Common myeloid progenitor, CD34-positive (primary cell): ENCODE measurements around the gene CARMIL1.

ENCODE experiments used
- CTCF ChIA-PET: fragments of 350-600 bp; sonication (Branson Sonifier 250); formaldehyde crosslinking; loops from one replicate; lab custom pipeline; 2021; ENCODE audit warnings: antibody characterized with exemption; lab: Charles Lee
- POLR2A ChIA-PET: fragments of 350-600 bp; sonication (Branson Sonifier 250); formaldehyde crosslinking; loops from one replicate; lab custom pipeline; 2021; ENCODE audit warnings: antibody characterized with exemption; lab: Charles Lee
- DNase-seq, 3 donors: peaks; one replicate each; pipeline versions ENCODE4 v3.0.0 to v3.0.0-alpha.2; 2013
- H3K27ac ChIP-seq, 2 experiments: 1 replicate in 1 of 2; 2 replicates in 1 of 2; pipeline ENCODE4 v1.7.0; 2013; ENCODE audit warnings: inconsistent platforms in 2 of 2, low read length in 2 of 2, mild to moderate bottlenecking in 2 of 2, low read depth in 1 of 2, moderate library complexity in 1 of 2; ENCODE audit not compliant: severe bottlenecking in 2 of 2, insufficient read depth in 1 of 2, poor library complexity in 1 of 2
- H3K27me3 ChIP-seq, 5 experiments: replicated peaks in 2 of 5; 1 replicate in 3 of 5; 2 replicates in 2 of 5; pipeline versions ENCODE4 v1.6.1 to v1.7.0; 2013; ENCODE audit warnings: low read length in 4 of 5, mild to moderate bottlenecking in 2 of 5, moderate library complexity in 2 of 5, inconsistent platforms in 1 of 5; ENCODE audit not compliant: insufficient read depth in 5 of 5, control insufficient read depth in 4 of 5
- H3K36me3 ChIP-seq, 4 experiments: 1 replicate in 2 of 4; 2 replicates in 2 of 4; pipeline versions ENCODE4 v1.6.1 to v1.7.0; 2013; ENCODE audit warnings: low read length in 3 of 4, control low read depth in 1 of 4, mild to moderate bottlenecking in 1 of 4; ENCODE audit not compliant: control insufficient read depth in 4 of 4, insufficient read depth in 4 of 4
- H3K4me1 ChIP-seq, 4 experiments: 1 replicate in 3 of 4; 2 replicates in 1 of 4; pipeline versions ENCODE4 v1.6.1 to v1.7.1; 2013; ENCODE audit warnings: low read length in 3 of 4, mild to moderate bottlenecking in 3 of 4, control low read depth in 1 of 4, inconsistent platforms in 1 of 4, moderate library complexity in 1 of 4; ENCODE audit not compliant: control insufficient read depth in 4 of 4, insufficient read depth in 4 of 4; ENCODE audit errors: control extremely low read depth in 1 of 4
- H3K4me3 ChIP-seq, 7 experiments: 1 replicate in 4 of 7; 2 replicates in 3 of 7; pipeline versions ENCODE4 v1.5.1 to v1.7.0; 2013; ENCODE audit warnings: mild to moderate bottlenecking in 7 of 7, low read length in 6 of 7, moderate library complexity in 6 of 7, inconsistent platforms in 2 of 7, low read depth in 2 of 7, control low read depth in 1 of 7; ENCODE audit not compliant: insufficient read depth in 4 of 7, control insufficient read depth in 1 of 7; ENCODE audit errors: extremely low read depth in 1 of 7
- H3K9me3 ChIP-seq, 5 experiments: 1 replicate in 4 of 5; 2 replicates in 1 of 5; pipeline versions ENCODE4 v1.6.1 to v1.7.1; 2013; ENCODE audit warnings: low read length in 4 of 5, mild to moderate bottlenecking in 2 of 5, inconsistent platforms in 1 of 5, low read depth in 1 of 5, moderate library complexity in 1 of 5; ENCODE audit not compliant: control insufficient read depth in 4 of 5, insufficient read depth in 2 of 5; ENCODE audit errors: control extremely low read depth in 1 of 5
- WGBS: methylation state at CpG from one replicate; pipeline ENCODE4 v1.1.5; 2013; ENCODE audit not compliant: insufficient coverage; 5-methylcytosine and 5-hydroxymethylcytosine counted together

Gene CARMIL1

DNA sequence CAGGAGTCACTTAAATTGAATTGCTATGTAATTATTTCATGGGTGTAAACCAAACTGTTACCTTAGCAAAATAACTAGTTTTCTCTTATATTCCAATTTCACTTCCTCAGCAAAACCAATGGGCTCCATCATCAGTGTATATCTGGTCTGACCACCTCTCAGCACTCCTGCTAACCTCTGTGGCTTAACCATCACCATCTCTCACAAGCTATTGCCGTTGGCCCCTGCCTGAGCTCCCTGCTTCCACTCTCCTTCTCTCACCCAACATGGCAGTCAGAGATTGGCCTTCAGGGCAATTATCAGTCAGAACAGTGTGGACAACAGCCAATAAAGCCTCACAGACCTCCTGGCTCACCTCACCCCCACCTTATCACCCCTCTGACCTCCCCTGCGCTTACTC lies 124.0 kb downstream of the CARMIL1 start:
- Histone ChIP-seq H3K27ac (no peak overlapping the region), H3K9me3 (no peaks in the 10 kb centered on the region), H3K4me1 (peaks cover 19 to 32% (median 22%) of the 10 kb centered on the region in 4 experiments), H3K27me3 (no peaks in the 10 kb centered on the region), H3K4me3 (no peak overlapping the region), H3K36me3 (no peaks in the 10 kb centered on the region)
- POLR2A ChIA-PET = no interaction called here
- CTCF ChIA-PET = interaction anchor here (1.2 to 1.3 kb wide), 2 partner anchors 11 to 22 kb away, joined by 3 to 4 read pairs; no protein-coding TSS in a partner anchor
- WGBS = 100% methylated on average over 2 of the region's 2 CpGs
- DNase-seq = no peak

DNA sequence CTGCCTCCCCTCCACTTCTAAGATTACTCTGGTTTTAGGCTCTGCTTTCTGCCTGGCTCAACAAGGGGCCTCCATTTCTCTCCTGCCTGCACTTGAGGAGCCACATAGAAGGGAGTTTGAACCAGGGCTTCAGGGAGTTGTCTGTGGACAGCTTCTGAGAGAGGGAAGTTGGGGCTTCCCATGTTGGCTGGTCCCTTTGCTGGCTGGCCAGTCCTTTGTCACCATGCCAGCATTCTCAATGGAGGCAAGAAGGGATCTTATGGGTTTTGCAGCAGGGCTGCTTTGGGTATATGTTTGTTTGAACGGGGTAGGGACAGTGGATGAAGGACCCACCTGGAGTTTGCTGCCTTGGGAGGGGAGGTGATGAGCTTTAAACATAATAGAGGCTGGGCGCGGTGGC lies 124.9 kb downstream of the CARMIL1 start:
- no peak overlapping the region for H3K27ac ChIP-seq
- peak overlapping the region in 1 of 7 experiments; percentile 0 for H3K4me3 ChIP-seq
- no peaks in the 10 kb centered on the region for H3K9me3 ChIP-seq
- DNase-seq = peak in 2 of 3 donors; percentile 24 to 28
- H3K36me3 ChIP-seq = no peaks in the 10 kb centered on the region
- WGBS = 100% methylated on average over 1 of the region's 3 CpGs
- peaks cover 19 to 32% (median 22%) of the 10 kb centered on the region in 4 experiments for H3K4me1 ChIP-seq
- CTCF ChIA-PET = interaction anchor here (0.9 to 1.5 kb wide), 4 partner anchors 8 to 126 kb away, joined by 3 to 4 read pairs (median 3); no protein-coding TSS in a partner anchor
- no peaks in the 10 kb centered on the region for H3K27me3 ChIP-seq
- POLR2A ChIA-PET = no interaction called here

DNA sequence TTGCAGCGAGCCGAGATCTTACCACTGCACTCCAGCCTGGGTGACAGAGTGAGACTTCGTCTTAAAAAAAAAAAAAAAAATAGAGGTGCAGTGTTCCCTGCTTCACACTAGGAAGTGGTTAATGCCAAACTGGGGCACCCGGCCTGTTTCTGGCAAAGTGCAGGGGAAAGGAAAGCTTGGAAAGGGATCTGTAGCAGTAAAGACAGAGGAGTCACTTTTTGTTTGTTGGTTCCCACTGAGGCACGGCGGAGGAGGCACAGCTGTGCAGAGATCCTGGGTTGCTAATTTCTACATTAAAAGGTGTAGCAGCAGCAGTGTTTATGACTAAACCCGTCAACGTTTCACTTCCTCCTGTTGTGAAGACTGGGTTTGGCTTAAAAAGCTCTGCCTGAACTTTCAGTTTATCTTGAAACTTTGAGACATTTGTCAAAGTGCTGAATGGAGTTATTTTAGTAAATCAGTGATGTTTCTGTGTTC lies 125.6 kb downstream of the CARMIL1 start:
- WGBS = 3% methylated on average over 5 of the region's 8 CpGs
- Histone ChIP-seq H3K9me3 (no peaks in the 10 kb centered on the region), H3K4me3 (peak overlapping the region in 6 of 7 experiments; percentile 39 to 65 (median 52)), H3K27me3 (no peaks in the 10 kb centered on the region), H3K36me3 (no peaks in the 10 kb centered on the region), H3K27ac (peak overlapping the region; percentile 35 to 70), H3K4me1 (peaks cover 19 to 32% (median 22%) of the 10 kb centered on the region in 4 experiments)
- ChIA-PET CTCF (interaction anchor here (0.8 to 1.8 kb wide), 5 partner anchors 8 to 126 kb away, joined by 3 to 7 read pairs (median 3); no protein-coding TSS in a partner anchor), POLR2A (interaction anchor here (0.6 kb wide), 1 partner anchor 166 kb away, joined by 4 read pairs; no protein-coding TSS in a partner anchor)
- peak; percentile 38 to 82 (median 68) for DNase-seq

DNA sequence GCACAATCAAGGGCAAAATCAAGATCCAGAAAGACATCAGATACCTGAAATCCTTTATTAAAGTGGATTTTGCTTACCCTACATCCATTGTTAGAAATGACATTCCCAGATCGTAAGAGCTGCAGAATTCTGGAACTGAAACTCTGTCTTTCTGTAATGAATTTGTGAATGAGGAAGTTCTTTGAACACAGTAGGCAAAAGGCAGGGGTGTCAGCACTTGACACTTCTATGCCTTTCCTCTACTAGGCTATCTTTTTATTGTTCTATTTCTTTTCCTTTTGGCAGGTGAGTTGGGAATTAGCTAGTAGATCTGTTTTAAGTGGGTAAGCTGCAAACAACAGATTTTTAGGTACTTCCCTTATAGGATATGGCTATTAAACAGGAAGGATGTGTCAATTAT lies 126.3 kb downstream of the CARMIL1 start:
- Histone ChIP-seq H3K9me3 (no peaks in the 10 kb centered on the region), H3K4me3 (peak overlapping the region in 6 of 7 experiments; percentile 39 to 65 (median 52)), H3K27me3 (no peaks in the 10 kb centered on the region), H3K36me3 (no peaks in the 10 kb centered on the region), H3K27ac (peak overlapping the region; percentile 35 to 70), H3K4me1 (peaks cover 19 to 36% (median 26%) of the 10 kb centered on the region in 4 experiments)
- DNase-seq = peak; percentile 19 to 74 (median 56)
- WGBS = no CpG with 5 or more reads among the region's 1 CpG
- CTCF ChIA-PET = interaction anchor here (0.8 to 1.8 kb wide), 4 partner anchors 21 to 126 kb away, joined by 3 to 7 read pairs (median 3); partner anchors contain the start of gene CARMIL1
- POLR2A ChIA-PET = interaction anchor here (0.6 kb wide), 1 partner anchor 167 kb away, joined by 4 read pairs; no protein-coding TSS in a partner anchor

DNA sequence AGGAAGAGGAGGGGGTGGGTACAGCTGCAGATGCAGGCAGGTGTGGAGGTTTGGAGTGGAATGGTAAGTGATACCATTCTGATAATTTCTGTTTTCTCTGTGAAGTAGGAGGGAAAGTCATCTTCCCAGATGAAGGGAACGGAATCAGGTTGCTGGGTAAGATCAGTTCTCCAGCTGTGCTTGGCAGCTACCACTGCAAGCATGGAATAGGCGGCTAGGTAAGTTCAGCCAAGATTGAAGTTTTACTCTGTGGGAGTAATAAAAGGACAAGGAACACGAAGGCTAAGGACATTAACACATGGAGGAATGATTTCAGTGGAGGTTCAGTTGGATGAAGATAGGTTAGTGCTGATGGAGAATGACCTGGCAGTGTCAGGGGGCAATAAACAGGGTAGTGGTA lies 128.3 kb downstream of the CARMIL1 start:
- WGBS = 97% methylated on average over 3 of the region's 3 CpGs
- Histone ChIP-seq H3K27ac (no peak overlapping the region), H3K4me3 (no peak overlapping the region), H3K9me3 (no peaks in the 10 kb centered on the region), H3K4me1 (peaks cover 19 to 51% (median 27%) of the 10 kb centered on the region in 4 experiments), H3K27me3 (no peaks in the 10 kb centered on the region), H3K36me3 (no peaks in the 10 kb centered on the region)
- CTCF ChIA-PET = interaction anchor here (0.9 kb wide), 1 partner anchor 142 kb away, joined by 3 read pairs; no protein-coding TSS in a partner anchor
- POLR2A ChIA-PET = no interaction called here
- no peak for DNase-seq

DNA sequence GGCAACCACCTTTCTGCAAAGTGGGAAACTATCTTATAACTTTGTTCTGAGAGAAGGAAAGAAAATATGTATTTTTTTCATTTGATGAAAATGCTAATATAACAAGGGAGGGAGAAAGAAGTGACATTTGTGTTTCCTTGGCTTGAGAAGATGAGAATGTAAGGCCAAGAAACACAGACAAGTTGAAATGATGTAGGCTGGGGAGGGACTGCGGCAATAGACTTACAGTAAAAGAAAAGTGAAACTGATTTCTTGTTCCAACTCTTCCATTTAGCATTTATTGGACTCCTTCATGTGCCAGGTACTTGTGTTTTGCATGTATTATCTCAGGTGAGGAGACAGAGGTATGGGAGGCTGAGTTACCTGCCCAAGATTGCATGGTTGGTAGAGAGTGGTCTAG lies 130.9 kb downstream of the CARMIL1 start:
- Histone ChIP-seq H3K27me3 (no peaks in the 10 kb centered on the region), H3K4me1 (peaks cover 26 to 59% (median 37%) of the 10 kb centered on the region in 4 experiments), H3K36me3 (no peaks in the 10 kb centered on the region), H3K9me3 (no peaks in the 10 kb centered on the region), H3K4me3 (peak overlapping the region in 2 of 7 experiments; percentile 33 to 70), H3K27ac (no peak overlapping the region)
- WGBS = no CpG with 5 or more reads among the region's 1 CpG
- peak; percentile 24 to 60 (median 51) for DNase-seq
- ChIA-PET POLR2A (no interaction called here), CTCF (interaction anchor here (1.3 kb wide), 1 partner anchor 20 kb away, joined by 3 read pairs; no protein-coding TSS in a partner anchor)
